HTR-8/SVneo (cell line): ENCODE data around the gene ANP32E.

Source experiments
- DNase-seq: peaks from one replicate; pipeline ENCODE4 v3.0.0; 2011; ENCODE audit warnings: low spot score, mixed read lengths; ENCODE audit not compliant: insufficient read length
- FAIRE-seq: peaks from 2 replicates; lab custom pipeline; 2011; peaks lifted over from hg19 to GRCh38; lab: Jason Lieb, UNC

Gene ANP32E

DNA sequence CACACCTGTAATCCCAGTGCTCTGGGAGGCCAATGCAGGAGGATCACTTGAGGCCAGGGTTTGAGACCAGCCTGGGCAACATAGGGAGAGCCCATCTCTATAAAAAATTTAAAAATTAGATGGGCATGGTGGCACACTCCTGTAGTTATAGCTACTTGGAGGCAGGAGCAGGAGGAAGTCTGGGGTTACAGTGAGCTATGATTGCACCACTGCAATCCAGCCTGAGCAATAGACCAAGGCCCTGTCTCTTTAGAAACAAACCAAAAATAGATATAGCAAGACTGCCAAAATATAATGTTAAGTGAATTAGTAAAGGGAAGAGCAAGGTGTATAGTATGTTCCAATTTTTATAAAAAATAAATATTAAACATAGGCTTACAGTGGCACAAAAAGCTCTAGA lies 57.4 kb downstream of the ANP32E start:
- DNase-seq, result no peak

GRCh38 chr1:150176593-150176992 lies 59.3 kb downstream of the ANP32E start:
- no peak for FAIRE-seq

More for the DNA sequence above, 57.4 kb downstream of the ANP32E start:
- FAIRE-seq, result no peak

GRCh38 chr1:150173141-150173585 lies 62.7 kb downstream of the ANP32E start:
- FAIRE-seq (no peak), DNase-seq (no peak)

More at GRCh38 chr1:150176593-150176992, 59.3 kb downstream of the ANP32E start:
- no peak for DNase-seq

GRCh38 chr1:150171801-150172200 lies 64.1 kb downstream of the ANP32E start:
- no peak for DNase-seq
- FAIRE-seq, result no peak

DNA sequence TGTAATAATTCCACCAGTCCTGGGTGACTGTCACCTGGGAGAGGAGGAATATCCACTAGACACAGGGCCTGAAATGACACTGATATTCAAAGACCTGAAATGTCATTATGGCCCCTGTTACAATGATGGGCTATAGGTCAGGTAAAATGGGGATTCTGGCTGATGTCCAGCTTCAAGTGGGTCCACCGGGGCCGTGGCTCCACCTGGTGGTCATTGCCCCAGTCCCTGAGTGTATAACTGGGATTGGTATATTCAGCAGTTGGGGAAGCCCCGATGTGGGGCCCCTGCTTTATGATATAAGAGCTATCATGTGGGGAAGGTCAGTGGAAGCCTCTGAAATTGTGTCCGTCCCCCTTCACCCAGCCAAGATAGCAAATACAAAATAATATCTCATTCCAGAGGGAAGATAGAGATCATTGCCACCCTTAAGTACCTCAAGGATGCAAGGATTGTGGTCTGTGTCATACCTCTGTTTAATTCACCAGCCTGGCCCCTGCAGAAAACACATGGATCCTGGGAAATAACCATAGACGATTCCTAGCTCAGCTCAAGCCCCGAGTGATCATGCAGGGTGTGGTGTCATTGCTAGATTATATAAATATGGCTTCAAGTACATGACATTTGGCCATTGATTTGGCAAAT lies 66.8 kb downstream of the ANP32E start:
- FAIRE-seq, result no peak
- DNase-seq, result peak; percentile 70
